Measurements from ENCODE around the gene FYTTD1. TPM values are rescaled to one million over a fixed set of nuclear protein-coding genes. Genes with fewer than 3 reads are reported as not detected.

Gene FYTTD1
- total and polyA plus RNA-seq, 2 donors (not counting 1 experiment from before 2014, with no cell fraction given) = 6.2 to 110 TPM

DNA sequence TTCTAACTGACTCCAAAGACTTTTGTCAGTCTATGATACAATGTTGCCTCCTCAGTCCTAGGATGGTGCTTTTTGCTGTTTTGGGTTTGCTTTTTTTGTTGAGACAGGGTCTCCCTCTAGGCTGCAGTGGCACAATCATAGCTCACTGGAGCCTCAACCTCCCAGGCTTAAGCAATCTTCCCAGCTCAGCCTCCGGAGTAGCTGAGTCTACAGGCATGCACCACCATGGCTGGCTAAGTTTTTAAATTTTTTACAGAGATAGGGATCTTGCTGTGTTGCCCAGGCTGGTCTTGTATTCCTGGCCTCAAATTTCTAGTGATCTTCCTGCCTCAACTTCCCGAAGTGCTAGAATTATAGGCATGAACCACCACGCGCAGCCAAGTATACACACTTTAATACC, 35.4 kb upstream of the FYTTD1 start:
- Mint-ChIP-seq H3K9me3 (ENCODE audit: insufficient read depth) (no peaks in the 10 kb centered on the region), H3K4me1 (peaks cover 48% of the 10 kb centered on the region), H3K27ac (peak overlapping the region; percentile 76), H3K4me3 (peak overlapping the region; percentile 52), H3K27me3 (no peaks in the 10 kb centered on the region)
- Histone ChIP-seq H3K4me2 (replicated peaks; ENCODE audit: low read depth, low read length, poor library complexity, severe bottlenecking) (no peak overlapping the region), H3K36me3 (replicated peaks in 1 of 2; ENCODE audit: control extremely low read depth in 1 of 2, control insufficient read depth in 1 of 2, extremely low read depth in 1 of 2, insufficient read depth in 2 of 2, low read length in 1 of 2) (peaks cover 1 to 22% of the 10 kb centered on the region in 2 experiments), H2AFZ (ENCODE audit: insufficient read depth, low read depth, low read length, poor library complexity, severe bottlenecking) (no peak overlapping the region), H3K27ac (ENCODE audit: low read length in 2 of 2) (peak overlapping the region in 1 of 2 donors; percentile 77), H3K4me3 (ENCODE audit: control extremely low read depth in 1 of 5, extremely low read depth in 1 of 5, insufficient read depth in 1 of 5, low read depth in 2 of 5, low read length in 4 of 5) (no peak overlapping the region), H3K79me2 (ENCODE audit: control insufficient read depth, insufficient read depth, low read length) (peaks cover 76% of the 10 kb centered on the region), H3K4me1 (ENCODE audit: control insufficient read depth in 2 of 2, insufficient read depth in 2 of 2, low read length in 2 of 2) (peaks cover 20 to 23% of the 10 kb centered on the region in 2 donors), H3K9me3 (ENCODE audit: control extremely low read depth in 1 of 3, control insufficient read depth in 2 of 3, insufficient read depth in 1 of 3, low read length in 2 of 3) (no peaks in the 10 kb centered on the region), H3K9ac (ENCODE audit: low read length) (no peak overlapping the region), H3K27me3 (replicated peaks in 1 of 4; ENCODE audit: control extremely low read depth in 1 of 4, control insufficient read depth in 3 of 4, insufficient read depth in 4 of 4, low read length in 3 of 4) (no peaks in the 10 kb centered on the region), H4K20me1 (ENCODE audit: control insufficient read depth, insufficient read depth, low read length, poor library complexity, severe bottlenecking) (peaks cover 11% of the 10 kb centered on the region)
- TF ChIP-seq, protein P1, sequence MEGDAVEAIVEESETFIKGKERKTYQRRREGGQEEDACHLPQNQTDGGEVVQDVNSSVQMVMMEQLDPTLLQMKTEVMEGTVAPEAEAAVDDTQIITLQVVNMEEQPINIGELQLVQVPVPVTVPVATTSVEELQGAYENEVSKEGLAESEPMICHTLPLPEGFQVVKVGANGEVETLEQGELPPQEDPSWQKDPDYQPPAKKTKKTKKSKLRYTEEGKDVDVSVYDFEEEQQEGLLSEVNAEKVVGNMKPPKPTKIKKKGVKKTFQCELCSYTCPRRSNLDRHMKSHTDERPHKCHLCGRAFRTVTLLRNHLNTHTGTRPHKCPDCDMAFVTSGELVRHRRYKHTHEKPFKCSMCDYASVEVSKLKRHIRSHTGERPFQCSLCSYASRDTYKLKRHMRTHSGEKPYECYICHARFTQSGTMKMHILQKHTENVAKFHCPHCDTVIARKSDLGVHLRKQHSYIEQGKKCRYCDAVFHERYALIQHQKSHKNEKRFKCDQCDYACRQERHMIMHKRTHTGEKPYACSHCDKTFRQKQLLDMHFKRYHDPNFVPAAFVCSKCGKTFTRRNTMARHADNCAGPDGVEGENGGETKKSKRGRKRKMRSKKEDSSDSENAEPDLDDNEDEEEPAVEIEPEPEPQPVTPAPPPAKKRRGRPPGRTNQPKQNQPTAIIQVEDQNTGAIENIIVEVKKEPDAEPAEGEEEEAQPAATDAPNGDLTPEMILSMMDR (IDR thresholded peaks at IDR 0.05) = no peak
- TF ChIP-seq EZH2 (IDR thresholded peaks at IDR 0.05; ENCODE audit: borderline replicate concordance, insufficient read depth, low read depth, low read length, poor library complexity, severe bottlenecking) = no peak
- intact Hi-C loops (cut with micrococcal nuclease) = no loop called here
- DNase-seq (no peak), ATAC-seq (ENCODE audit: low read depth) (no peak)
- POLR2A ChIA-PET = interaction anchor here (1.1 kb wide), 1 partner anchor 13 kb away, joined by 4 read pairs; no protein-coding TSS in a partner anchor
- CTCF ChIA-PET = interaction anchor here (0.6 to 4.5 kb wide), 3 partner anchors 19 to 68 kb away, joined by 3 to 26 read pairs (median 3); no protein-coding TSS in a partner anchor
- WGBS (ENCODE audit: insufficient coverage) = no CpG with 5 or more reads among the region's 4 CpGs

- no peak for DNase-seq
- Histone ChIP-seq H3K4me3 (ENCODE audit: control extremely low read depth in 1 of 5, extremely low read depth in 1 of 5, insufficient read depth in 1 of 5, low read depth in 2 of 5, low read length in 4 of 5) (no peak overlapping the region), H3K4me1 (ENCODE audit: control insufficient read depth in 2 of 2, insufficient read depth in 2 of 2, low read length in 2 of 2) (peaks cover 8 to 9% of the 10 kb centered on the region in 2 donors), H4K20me1 (ENCODE audit: control insufficient read depth, insufficient read depth, low read length, poor library complexity, severe bottlenecking) (peaks cover 38% of the 10 kb centered on the region), H3K36me3 (replicated peaks in 1 of 2; ENCODE audit: control extremely low read depth in 1 of 2, control insufficient read depth in 1 of 2, extremely low read depth in 1 of 2, insufficient read depth in 2 of 2, low read length in 1 of 2) (peaks cover 1 to 26% of the 10 kb centered on the region in 2 experiments), H3K9me3 (ENCODE audit: control extremely low read depth in 1 of 3, control insufficient read depth in 2 of 3, insufficient read depth in 1 of 3, low read length in 2 of 3) (peaks cover 2 to 8% (median 4%) of the 10 kb centered on the region in 3 donors), H3K27me3 (replicated peaks in 1 of 4; ENCODE audit: control extremely low read depth in 1 of 4, control insufficient read depth in 3 of 4, insufficient read depth in 4 of 4, low read length in 3 of 4) (no peaks in the 10 kb centered on the region), H3K9ac (ENCODE audit: low read length) (no peak overlapping the region), H3K27ac (ENCODE audit: low read length in 2 of 2) (no peak overlapping the region), H3K4me2 (replicated peaks; ENCODE audit: low read depth, low read length, poor library complexity, severe bottlenecking) (no peak overlapping the region), H2AFZ (ENCODE audit: insufficient read depth, low read depth, low read length, poor library complexity, severe bottlenecking) (no peak overlapping the region), H3K79me2 (ENCODE audit: control insufficient read depth, insufficient read depth, low read length) (peaks cover 92% of the 10 kb centered on the region)
- 97% methylated on average over 7 of the region's 8 CpGs for WGBS (ENCODE audit: insufficient coverage)
- Mint-ChIP-seq H3K4me1 (peaks cover 49% of the 10 kb centered on the region), H3K9me3 (ENCODE audit: insufficient read depth) (no peaks in the 10 kb centered on the region), H3K4me3 (no peak overlapping the region), H3K27me3 (no peaks in the 10 kb centered on the region), H3K27ac (no peak overlapping the region)
- TF ChIP-seq EZH2 (IDR thresholded peaks at IDR 0.05; ENCODE audit: borderline replicate concordance, insufficient read depth, low read depth, low read length, poor library complexity, severe bottlenecking) = no peak
- TF ChIP-seq, protein P1 (IDR thresholded peaks at IDR 0.05) = no peak
- CTCF ChIA-PET = no interaction called here
- POLR2A ChIA-PET = interaction anchor here (0.6 kb wide), 1 partner anchor 1215 kb away, joined by 6 read pairs; the partner anchor contains the start of gene RNF168
- ATAC-seq (ENCODE audit: low read depth) = no peak
- intact Hi-C loops (cut with micrococcal nuclease) = no loop called here
These were observed 30.8 kb upstream of the FYTTD1 start for GRCh38 chr3:197718891-197719290.

Measured in B cell (primary cell).